WI38 (cell line): ENCODE results near the gene PIGO.

ENCODE experiments used
- H3K4me3 ChIP-seq: 2 replicates; pipeline ENCODE4 v1.5.1; 2011; ENCODE audit warnings: low read depth, mild to moderate bottlenecking, control low read depth, low read length
- CTCF ChIP-seq: IDR thresholded peaks from 2 replicates; pipeline ENCODE4 v1.5.1; 2012; ENCODE audit warnings: low read depth, mild to moderate bottlenecking, control low read depth, low read length

The PIGO gene

GRCh38 chr9:35116539-35116897 is 20.1 kb upstream of the PIGO start:
- H3K4me3 ChIP-seq = peak overlapping the region; percentile 74
- no peak for TF ChIP-seq CTCF

DNA sequence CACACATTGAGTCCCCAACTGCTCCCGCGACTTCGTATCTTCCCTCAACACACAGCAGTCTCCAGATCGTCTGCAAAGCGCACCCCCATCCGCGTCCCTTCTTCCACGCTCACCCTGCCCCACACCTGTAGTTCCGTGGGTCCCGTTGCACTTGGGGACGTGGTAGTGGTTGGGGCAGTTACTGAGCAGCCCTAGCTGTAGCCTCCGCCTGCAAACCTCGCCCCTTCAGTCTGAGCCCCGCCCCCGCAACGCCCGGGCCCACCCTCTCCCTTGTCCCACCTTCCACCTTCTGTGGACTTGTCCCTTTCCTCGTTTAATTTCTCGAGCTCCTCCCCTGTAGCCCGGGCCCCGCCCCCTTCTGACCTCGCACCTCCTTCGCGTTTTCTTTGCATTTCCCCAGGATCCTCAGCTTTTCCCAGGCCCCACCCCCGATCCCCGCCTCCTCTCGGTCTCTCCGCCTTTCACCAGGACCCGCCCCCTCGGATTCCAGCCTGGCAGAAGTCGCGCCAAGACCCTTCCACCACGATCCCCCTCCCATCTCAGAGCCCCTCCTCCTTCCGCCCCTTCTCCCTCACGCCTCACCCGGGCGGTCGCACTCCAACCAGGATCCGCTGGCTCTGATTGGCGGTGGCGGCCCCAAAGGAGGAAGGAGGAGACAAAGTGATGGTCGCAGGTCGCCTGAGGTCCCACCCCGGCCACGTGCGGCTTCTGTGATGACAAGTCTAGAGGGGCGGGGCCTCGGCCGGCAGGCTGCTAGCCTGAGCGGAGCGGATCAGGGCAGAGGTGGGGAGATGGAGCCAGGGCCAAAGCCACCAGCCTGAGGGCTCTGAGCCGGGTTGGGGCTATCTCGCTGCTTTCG is 19.5 kb upstream of the PIGO start, which contains the start of gene ATOSB:
ATOSB (minus strand) TSS at position 183 of the 859 bp plus-strand sequence. CDS start 7,588 bp downstream, outside the sequence.
- TF ChIP-seq CTCF = no peak
- H3K4me3 ChIP-seq = peak within 1 kb of the TSS; percentile 74

DNA sequence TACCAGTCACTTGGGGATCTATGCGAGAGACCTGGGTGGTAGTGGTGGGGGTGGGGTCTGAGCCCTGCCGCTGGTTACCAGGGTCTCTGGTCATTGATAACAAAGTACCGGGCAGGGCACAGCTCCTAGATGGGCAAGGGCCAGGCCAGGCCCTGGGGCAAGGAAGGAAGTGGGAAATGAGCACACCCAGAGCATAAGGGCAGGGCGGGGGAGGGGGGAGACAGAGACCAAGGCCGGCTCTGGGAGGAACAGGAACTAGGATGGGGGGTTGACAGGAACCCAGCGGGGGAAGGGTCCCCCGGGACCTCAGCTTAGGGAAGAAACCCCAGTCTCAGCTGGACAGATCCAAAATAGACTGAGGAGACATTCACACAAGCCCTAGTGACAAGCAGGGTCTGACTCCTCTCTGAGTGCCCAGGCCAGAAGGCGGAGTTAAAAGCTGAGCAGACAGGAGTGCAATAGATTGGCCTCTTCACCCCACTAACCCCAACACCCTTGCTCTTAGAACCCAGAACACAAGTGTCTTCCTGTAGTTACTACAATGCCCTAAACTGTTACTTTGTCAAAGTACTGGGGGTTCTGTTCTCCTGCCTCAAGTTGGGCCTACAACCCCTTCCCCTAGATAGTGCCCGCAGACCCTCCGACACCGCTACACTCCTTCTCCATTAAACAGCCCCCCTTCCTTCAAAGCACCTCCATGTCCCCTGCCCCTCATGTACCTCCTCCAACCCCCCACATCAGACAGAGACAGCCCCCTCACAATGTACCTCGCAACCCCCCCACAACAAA is 18.6 kb upstream of the PIGO start:
- no peak for TF ChIP-seq CTCF
- peak overlapping the region; percentile 74 for H3K4me3 ChIP-seq

GRCh38 chr9:35114113-35114839 is 17.9 kb upstream of the PIGO start:
- no peak for TF ChIP-seq CTCF
- H3K4me3 ChIP-seq = peak overlapping the region; percentile 74

DNA sequence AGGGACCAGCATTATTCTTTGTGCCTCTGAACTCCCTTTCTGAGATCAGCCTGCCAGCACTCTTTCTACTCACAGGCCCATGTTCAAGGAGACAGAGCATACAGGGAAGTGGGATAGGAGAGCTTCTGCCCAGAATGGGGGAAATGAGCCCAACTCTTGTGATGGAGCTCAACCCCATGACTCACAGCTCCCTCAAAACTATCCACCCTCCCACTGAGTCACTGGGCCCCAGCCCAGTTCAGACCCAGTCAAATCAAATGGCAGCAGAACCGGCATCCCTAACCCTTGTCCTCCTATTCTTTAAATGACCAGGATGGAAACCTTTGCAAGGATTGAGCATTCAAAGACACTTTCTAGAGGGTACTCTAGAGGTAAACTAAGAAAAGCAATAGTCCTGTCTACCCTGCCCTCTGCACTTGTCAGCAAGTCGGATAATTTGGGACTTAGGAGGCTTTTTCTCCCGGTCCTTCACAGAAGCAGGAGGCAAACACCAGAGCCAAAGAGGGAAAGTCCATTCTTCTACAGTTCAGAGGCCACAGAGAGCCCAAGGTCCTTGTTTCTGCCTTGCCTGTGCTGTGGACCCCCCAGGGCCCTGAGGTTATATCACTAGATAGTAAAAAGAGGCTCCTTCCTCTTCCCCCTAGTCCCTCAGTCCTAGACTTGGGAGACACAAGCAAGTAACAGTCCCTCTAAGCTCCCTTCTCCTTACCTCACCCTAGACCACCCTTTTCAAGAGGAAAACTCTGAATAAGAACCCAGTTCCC is 16.0 kb upstream of the PIGO start:
- no peak for TF ChIP-seq CTCF
- peak overlapping the region; percentile 19 for H3K4me3 ChIP-seq

DNA sequence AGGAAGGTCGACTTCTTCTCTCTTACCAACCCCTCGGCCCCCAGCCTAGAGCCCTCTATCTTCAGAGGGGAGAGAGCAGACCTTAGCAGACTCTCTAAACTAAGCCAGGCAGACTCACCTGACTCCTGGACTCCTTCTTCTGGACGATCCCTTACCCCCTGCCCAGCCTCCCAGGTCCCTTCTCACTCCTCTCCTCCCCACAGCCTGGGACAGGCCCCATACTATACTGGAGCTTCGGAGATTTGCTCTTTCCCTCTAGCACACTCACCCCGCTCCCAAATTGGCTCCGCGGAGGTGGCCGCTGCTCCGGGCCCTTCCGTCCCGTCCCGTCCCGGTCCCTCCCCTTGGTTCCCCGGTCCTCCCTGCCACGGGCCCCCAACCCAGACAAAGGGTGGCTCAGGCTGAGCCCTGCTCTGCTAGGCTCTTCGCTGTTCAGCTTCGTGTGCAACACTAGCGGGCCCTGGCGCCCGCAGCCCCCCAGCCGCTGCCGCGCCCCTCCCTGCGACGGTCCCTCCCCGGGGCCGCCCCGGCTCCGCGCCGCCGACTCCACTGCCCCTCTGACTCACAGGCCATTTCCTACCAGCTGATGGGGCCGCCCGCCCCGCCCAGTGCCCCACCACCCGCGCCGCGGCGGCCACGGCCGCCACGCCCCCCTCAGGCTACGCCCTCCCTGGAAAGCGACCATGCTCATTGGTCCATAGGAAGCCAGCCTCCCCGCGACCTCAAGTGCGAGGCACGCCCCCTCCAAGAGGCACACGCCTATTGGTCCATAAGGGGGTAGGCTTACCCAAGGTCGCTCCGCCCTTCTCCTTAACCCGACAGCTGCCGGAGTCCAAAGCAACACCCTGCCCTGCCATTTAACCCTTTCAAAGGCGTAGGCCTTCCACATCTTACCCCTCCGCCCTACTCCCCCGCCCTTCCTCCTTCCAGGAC is 14.9 kb upstream of the PIGO start:
- TF ChIP-seq CTCF = no peak
- H3K4me3 ChIP-seq = peak overlapping the region; percentile 90
